OCI-LY7 (cell line): ENCODE measurements around the gene SRGAP2. TPM values are rescaled to one million over a fixed set of nuclear protein-coding genes. Genes with fewer than 3 reads are reported as not detected.
"Not testable (repeated sequence)": the region's sequence is repeated elsewhere in the genome, so short reads cannot be mapped to it uniquely, and the experiment has no call there.

ENCODE experiments used
- BruUV-seq: library from RNA; stranded (reverse); fragments of 400-500 nt; replicated peaks from 2 replicates; lab custom pipeline; 2021; lab: Mats Ljungman, UMichigan
- CTCF ChIA-PET: fragments of 300-600 bp; sonication (Branson Sonifier 250); formaldehyde crosslinking; loops from one replicate; lab custom pipeline; 2022; ENCODE audit warnings: antibody characterized with exemption; ENCODE audit not compliant: unreplicated experiment; lab: Charles Lee
- POLR2A ChIA-PET: fragments of 300-600 bp; sonication (Branson Sonifier 250); formaldehyde crosslinking; loops from one replicate; lab custom pipeline; 2022; ENCODE audit warnings: antibody characterized with exemption; lab: Charles Lee
- DNase-seq: peaks from one replicate; pipeline ENCODE4 v3.0.0-alpha.2; 2015; ENCODE audit warnings: low spot score
- H2AFZ ChIP-seq: fragments of 200-600 bp; sonication (generic), shearing (Covaris generic); 2 replicates; pipeline ENCODE4 v1.6.1; 2014; ENCODE audit warnings: mild to moderate bottlenecking, antibody characterized with exemption, low read length, moderate library complexity
- H3K27ac ChIP-seq: fragments of 200-600 bp; sonication (generic); 2 replicates; pipeline ENCODE4 v1.5.1; 2014; ENCODE audit warnings: mixed run types, low read depth, mild to moderate bottlenecking, moderate library complexity, low read length, inconsistent platforms; ENCODE audit not compliant: poor library complexity, severe bottlenecking
- H3K36me3 ChIP-seq: fragments of 200-600 bp; sonication (generic); 2 replicates; pipeline ENCODE4 v1.6.1; 2014; ENCODE audit warnings: mild to moderate bottlenecking, antibody characterized with exemption, low read length, moderate library complexity, mixed read lengths; ENCODE audit not compliant: insufficient read depth
- H3K4me1 ChIP-seq: fragments of 200-600 bp; sonication (generic); 2 replicates; pipeline ENCODE4 v1.5.1; 2014; ENCODE audit warnings: mild to moderate bottlenecking, low read length; ENCODE audit not compliant: insufficient read depth, poor library complexity, severe bottlenecking
- H3K4me2 ChIP-seq: fragments of 200-600 bp; sonication (generic); 2 replicates; pipeline ENCODE4 v1.6.1; 2014; ENCODE audit warnings: mild to moderate bottlenecking, low read length
- H3K4me3 ChIP-seq: fragments of 200-600 bp; sonication (generic); 2 replicates; pipeline ENCODE4 v1.5.1; 2014; ENCODE audit warnings: mild to moderate bottlenecking, low read depth, low read length; ENCODE audit not compliant: poor library complexity, severe bottlenecking
- H3K79me2 ChIP-seq: fragments of 200-600 bp; sonication (generic); 2 replicates; pipeline ENCODE4 v1.6.1; 2016; ENCODE audit warnings: low read depth, mild to moderate bottlenecking, low read length, moderate library complexity, mixed read lengths; ENCODE audit not compliant: insufficient read depth
- H3K9me2 ChIP-seq: fragments of 200-600 bp; sonication (generic); 2 replicates; pipeline ENCODE4 v1.6.1; 2016; ENCODE audit warnings: mild to moderate bottlenecking, low read length, mixed read lengths; ENCODE audit not compliant: insufficient read depth
- H3K9me3 ChIP-seq: fragments of 200-600 bp; sonication (generic); 2 replicates; pipeline ENCODE4 v1.6.1; 2014; ENCODE audit warnings: mild to moderate bottlenecking, mixed run types, low read length, mixed read lengths
- H4K20me1 ChIP-seq: fragments of 200-600 bp; sonication (generic); 2 replicates; pipeline ENCODE4 v1.6.1; 2014; ENCODE audit warnings: mild to moderate bottlenecking, antibody characterized with exemption, low read length, moderate library complexity, mixed read lengths; ENCODE audit not compliant: insufficient read depth
- intact Hi-C: fragments of 100-400 bp; cut with micrococcal nuclease; formaldehyde crosslinking; loops from one replicate; pipeline ENCODE4 v1.10.0; 2022; ENCODE audit not compliant: unreplicated experiment
- total RNA-seq, 2 experiments: library from RNA; depleted of rRNA in 1 of 2; stranded (reverse); fragments of >200 nt in 1 of 2; shearing (Covaris generic) in 1 of 2; gene quantifications; 2 replicates each; pipeline ENCODE4 v1.2.3, GENCODE V29; 2014 to 2022

Gene SRGAP2
- total RNA-seq, 2 experiments from 2014 or later, result 58.3 to 82.5 TPM

- H3K27ac ChIP-seq, H3K4me2 ChIP-seq, H3K4me3 ChIP-seq, CTCF ChIA-PET, POLR2A ChIA-PET, intact Hi-C loops, H3K79me2 ChIP-seq, H3K36me3 ChIP-seq, DNase-seq, H3K9me3 ChIP-seq, H3K4me1 ChIP-seq, H2AFZ ChIP-seq, BruUV-seq, H3K9me2 ChIP-seq, H4K20me1 ChIP-seq: not testable (repeated sequence)
These were observed 27.8 kb upstream of the SRGAP2 start for GRCh38 chr1:206175459-206176113.

- H3K27ac ChIP-seq, H2AFZ ChIP-seq, CTCF ChIA-PET, intact Hi-C loops, POLR2A ChIA-PET, H3K4me3 ChIP-seq, H3K9me3 ChIP-seq, H3K36me3 ChIP-seq, BruUV-seq, H3K4me2 ChIP-seq, H3K79me2 ChIP-seq, H3K4me1 ChIP-seq, H4K20me1 ChIP-seq, DNase-seq, H3K9me2 ChIP-seq: not testable (repeated sequence)
These were observed 27.2 kb upstream of the SRGAP2 start for GRCh38 chr1:206176114-206176502.

GRCh38 chr1:206178061-206178989 is 25.0 kb upstream of the SRGAP2 start:
- H3K79me2 ChIP-seq, H3K27ac ChIP-seq, H3K4me2 ChIP-seq, POLR2A ChIA-PET, H3K9me2 ChIP-seq, DNase-seq, H4K20me1 ChIP-seq, H2AFZ ChIP-seq, H3K4me3 ChIP-seq, H3K36me3 ChIP-seq, H3K9me3 ChIP-seq, intact Hi-C loops, H3K4me1 ChIP-seq, BruUV-seq, CTCF ChIA-PET: not testable (repeated sequence)

- H3K4me2 ChIP-seq, intact Hi-C loops, H3K4me3 ChIP-seq, H3K9me3 ChIP-seq, H2AFZ ChIP-seq, H3K9me2 ChIP-seq, H3K27ac ChIP-seq, H4K20me1 ChIP-seq, H3K4me1 ChIP-seq, POLR2A ChIA-PET, CTCF ChIA-PET, H3K36me3 ChIP-seq, BruUV-seq, H3K79me2 ChIP-seq, DNase-seq: not testable (repeated sequence)
These were observed 23.7 kb upstream of the SRGAP2 start for GRCh38 chr1:206179666-206180065.

- H3K9me2 ChIP-seq, H3K36me3 ChIP-seq, BruUV-seq, DNase-seq, H3K4me2 ChIP-seq, H3K4me3 ChIP-seq, H2AFZ ChIP-seq, H3K4me1 ChIP-seq, intact Hi-C loops, H3K9me3 ChIP-seq, H3K79me2 ChIP-seq, H3K27ac ChIP-seq, POLR2A ChIA-PET, CTCF ChIA-PET, H4K20me1 ChIP-seq: not testable (repeated sequence)
These were observed 20.7 kb upstream of the SRGAP2 start for GRCh38 chr1:206182368-206183317.

- CTCF ChIA-PET, intact Hi-C loops, H3K4me1 ChIP-seq, DNase-seq, H3K79me2 ChIP-seq, H3K4me3 ChIP-seq, POLR2A ChIA-PET, BruUV-seq, H3K36me3 ChIP-seq, H3K27ac ChIP-seq, H4K20me1 ChIP-seq, H3K9me3 ChIP-seq, H2AFZ ChIP-seq, H3K9me2 ChIP-seq, H3K4me2 ChIP-seq: not testable (repeated sequence)
These were observed 19.6 kb upstream of the SRGAP2 start for GRCh38 chr1:206183788-206184187.
